GM12874 (cell line): Measurements from ENCODE around the gene ARID4B.

Experiments
- TF ChIP-seq, protein P1 (sequence below): IDR thresholded peaks from 2 replicates; pipeline ENCODE4 v1.5.1; 2011; ENCODE audit warnings: low read depth, mild to moderate bottlenecking, control low read depth, low read length, moderate library complexity; ENCODE audit not compliant: insufficient read depth

Gene ARID4B

DNA sequence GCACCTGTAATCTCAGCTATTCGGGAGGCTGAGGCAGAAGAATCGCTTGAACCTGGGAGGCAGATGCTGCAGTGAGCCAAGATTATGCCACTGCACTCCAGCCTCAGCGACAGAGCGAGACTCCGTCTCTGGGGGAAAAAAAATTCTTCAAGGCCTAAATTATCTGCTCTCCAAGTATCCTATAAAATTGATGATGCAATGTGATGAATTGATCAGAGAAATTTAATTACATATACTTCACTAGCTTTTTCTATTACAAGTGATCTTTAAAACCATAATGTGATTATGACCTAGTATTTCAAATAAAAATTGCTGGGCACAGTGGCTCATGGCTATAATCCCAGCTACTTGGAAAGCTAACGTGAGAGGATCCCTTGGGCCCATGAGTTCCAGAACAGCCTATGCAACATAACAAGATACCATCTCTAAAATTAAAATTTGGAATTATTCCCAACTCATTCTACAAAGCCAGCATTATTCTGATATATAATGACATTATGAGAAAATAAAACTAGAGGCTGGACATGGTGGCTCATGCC, 43.7 kb downstream of the ARID4B start:
- TF ChIP-seq, protein P1, sequence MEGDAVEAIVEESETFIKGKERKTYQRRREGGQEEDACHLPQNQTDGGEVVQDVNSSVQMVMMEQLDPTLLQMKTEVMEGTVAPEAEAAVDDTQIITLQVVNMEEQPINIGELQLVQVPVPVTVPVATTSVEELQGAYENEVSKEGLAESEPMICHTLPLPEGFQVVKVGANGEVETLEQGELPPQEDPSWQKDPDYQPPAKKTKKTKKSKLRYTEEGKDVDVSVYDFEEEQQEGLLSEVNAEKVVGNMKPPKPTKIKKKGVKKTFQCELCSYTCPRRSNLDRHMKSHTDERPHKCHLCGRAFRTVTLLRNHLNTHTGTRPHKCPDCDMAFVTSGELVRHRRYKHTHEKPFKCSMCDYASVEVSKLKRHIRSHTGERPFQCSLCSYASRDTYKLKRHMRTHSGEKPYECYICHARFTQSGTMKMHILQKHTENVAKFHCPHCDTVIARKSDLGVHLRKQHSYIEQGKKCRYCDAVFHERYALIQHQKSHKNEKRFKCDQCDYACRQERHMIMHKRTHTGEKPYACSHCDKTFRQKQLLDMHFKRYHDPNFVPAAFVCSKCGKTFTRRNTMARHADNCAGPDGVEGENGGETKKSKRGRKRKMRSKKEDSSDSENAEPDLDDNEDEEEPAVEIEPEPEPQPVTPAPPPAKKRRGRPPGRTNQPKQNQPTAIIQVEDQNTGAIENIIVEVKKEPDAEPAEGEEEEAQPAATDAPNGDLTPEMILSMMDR, result no peak

DNA sequence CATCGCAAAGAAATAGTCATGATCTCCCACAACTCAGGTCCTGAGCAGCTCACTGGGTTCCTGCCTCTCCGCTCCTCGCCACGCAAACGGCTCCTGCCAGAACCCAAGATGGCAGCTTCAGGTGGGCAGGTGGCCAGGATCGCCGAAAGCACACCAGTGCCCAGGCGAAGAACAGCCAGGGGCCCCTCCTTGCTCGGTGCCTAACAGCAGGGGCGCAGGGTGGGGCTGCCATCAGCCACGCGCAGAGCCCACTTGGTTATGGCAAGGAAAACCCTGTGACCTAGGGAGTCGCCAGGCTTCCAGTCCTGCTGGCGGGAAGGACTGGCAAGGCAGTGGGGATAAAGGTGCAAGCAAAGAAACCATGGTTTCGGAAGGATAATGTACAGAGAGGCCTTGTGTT, 47.5 kb downstream of the ARID4B start:
- TF ChIP-seq, protein P1, result no peak

DNA sequence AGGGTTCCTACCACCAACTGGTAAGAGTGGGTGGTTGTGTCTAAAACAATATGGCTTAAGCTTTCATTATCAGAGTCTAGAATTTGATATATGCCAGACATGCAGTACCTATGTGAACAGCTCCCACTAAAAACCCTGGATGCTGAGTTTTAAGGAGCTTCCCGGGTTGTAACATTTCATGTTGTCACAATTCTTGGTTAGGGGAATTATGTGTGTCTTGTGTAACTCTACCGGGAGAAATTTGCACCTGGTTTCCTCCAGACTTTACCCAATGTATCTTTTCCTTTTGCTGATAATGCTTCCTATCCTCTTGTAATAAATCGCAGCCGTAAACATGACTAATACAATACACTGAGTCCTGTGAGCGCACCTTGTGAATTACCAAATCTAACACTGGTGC, 48.3 kb downstream of the ARID4B start:
- TF ChIP-seq, protein P1, result no peak

DNA sequence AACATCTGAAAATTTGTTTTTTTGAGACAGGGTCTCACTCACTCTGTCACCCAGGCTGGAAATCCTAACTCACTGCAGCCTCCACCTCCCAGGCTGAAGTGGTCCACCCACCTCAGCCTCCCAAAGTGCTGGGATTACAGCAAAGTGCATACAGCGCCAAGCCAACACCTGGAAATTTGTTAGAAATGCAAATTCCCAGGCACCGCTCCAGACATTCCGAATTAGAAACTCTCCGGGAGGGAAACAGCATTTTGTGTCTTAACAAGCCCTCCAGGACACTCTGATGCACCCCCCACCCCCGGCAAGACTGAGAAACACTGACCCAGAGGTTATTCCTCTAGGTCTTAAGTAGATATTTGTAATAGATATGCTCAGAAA, 49.1 kb downstream of the ARID4B start:
- TF ChIP-seq, protein P1, result no peak

DNA sequence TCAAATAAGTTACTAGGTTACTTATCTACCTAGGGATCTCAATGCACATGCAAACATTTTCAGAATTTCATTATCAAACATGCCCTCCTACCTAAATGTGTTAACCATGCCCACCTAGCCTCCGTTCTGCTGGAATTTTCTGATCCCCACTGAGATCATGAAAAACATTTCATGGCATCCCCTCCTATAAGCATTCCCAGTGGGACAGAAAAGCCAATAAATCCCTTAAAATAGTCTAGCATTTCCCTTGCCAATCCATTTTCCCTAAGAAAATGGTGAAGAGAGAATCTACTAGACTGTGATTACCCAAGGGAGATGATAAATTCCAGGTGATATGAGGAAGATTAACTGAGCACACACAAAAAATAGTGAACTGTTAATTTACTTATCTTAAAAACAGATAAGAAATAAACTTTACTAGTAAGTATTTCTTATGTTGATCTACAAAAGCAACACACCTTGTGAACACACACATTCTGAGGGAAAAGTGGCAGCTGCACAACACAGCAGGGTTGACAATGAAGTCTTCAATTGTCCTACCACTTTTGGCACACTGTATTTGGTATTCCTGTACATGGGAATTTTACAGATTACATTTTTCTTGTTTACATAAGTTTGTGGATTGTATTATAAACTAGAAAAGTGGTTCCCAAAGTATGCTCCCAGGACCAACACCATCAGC, 49.6 kb downstream of the ARID4B start:
- TF ChIP-seq, protein P1, result no peak

DNA sequence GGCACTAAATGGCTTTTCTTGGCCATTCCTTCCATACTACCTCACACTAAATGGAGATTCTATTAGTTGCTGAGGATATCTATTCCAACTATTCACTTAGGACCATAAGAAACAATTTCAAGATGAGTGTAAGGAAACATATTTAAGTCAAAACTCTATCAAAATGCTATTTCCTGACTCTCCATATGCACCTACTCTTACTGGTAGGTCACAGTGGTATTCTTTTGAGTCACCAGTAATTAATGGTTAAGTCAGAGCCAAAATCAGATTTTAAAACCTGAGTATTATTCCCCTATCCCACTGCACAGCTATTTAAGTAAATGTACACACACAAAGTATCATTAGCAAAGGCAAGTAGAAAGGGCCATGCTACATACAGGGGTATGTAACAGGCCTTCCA, 50.3 kb downstream of the ARID4B start:
- TF ChIP-seq, protein P1, result no peak

DNA sequence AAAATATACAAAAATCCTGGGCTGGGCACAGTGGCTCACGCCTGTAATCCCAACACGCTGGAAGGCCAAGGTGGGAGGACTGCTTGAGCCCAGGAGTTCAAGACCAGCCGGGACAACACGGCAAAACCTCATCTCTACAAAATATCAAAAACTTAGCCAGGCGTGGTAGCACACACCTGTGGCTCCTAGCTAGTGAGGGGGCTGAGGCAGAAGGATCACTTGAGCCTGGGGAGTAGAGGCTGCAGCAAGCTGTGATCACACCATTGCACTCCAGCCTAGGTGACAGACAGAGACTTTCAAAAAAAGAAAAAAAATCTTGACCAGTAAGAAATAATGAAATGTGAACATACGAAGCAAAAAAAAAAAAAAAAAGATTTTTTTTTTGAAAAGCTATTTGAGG, 52.1 kb downstream of the ARID4B start:
- TF ChIP-seq, protein P1, result no peak
